Activated CD4-positive, alpha-beta T cell treated with anti-CD3 and anti-CD28 coated beads, Interleukin-2, amount 10 ng/mL, durations not matched to agents 7 days and 5 days (primary cell): ENCODE measurements around the gene SPDYE3. TPM values are rescaled to one million over a fixed set of nuclear protein-coding genes. Genes with fewer than 3 reads are reported as not detected.
A peak's percentile ranks its signal among the peaks of the same experiment; 100 is the strongest.
"Not testable (repeated sequence)": the region's sequence is repeated elsewhere in the genome, so short reads cannot be mapped to it uniquely, and the experiment has no call there.

Experiments
- CTCF ChIA-PET: fragments of 350-600 bp; sonication (Branson Sonifier 250); formaldehyde crosslinking; loops from one replicate; lab custom pipeline; 2021; ENCODE audit warnings: antibody characterized with exemption; lab: Charles Lee
- POLR2A ChIA-PET: fragments of 350-600 bp; sonication (Branson Sonifier 250); formaldehyde crosslinking; loops from one replicate; lab custom pipeline; 2021; ENCODE audit warnings: antibody characterized with exemption; lab: Charles Lee
- DNase-seq: peaks from one replicate; pipeline ENCODE4 v3.0.0-alpha.2; 2020
- H3K27ac Mint-ChIP-seq: one replicate; pipeline ENCODE4 v1.8.0; 2021; ENCODE audit warnings: mild to moderate bottlenecking, moderate library complexity, mixed read lengths
- H3K27me3 Mint-ChIP-seq: one replicate; pipeline ENCODE4 v1.8.0; 2021; ENCODE audit warnings: mixed read lengths
- H3K36me3 Mint-ChIP-seq: one replicate; pipeline ENCODE4 v1.8.0; 2021; ENCODE audit warnings: low read depth, mixed read lengths
- H3K4me1 Mint-ChIP-seq: one replicate; pipeline ENCODE4 v1.8.0; 2021; ENCODE audit warnings: mixed read lengths
- H3K4me3 Mint-ChIP-seq: one replicate; pipeline ENCODE4 v1.8.0; 2021; ENCODE audit warnings: mild to moderate bottlenecking, moderate library complexity, mixed read lengths
- H3K9me3 Mint-ChIP-seq: one replicate; pipeline ENCODE4 v1.8.0; 2021; ENCODE audit warnings: mixed read lengths
- total RNA-seq, 2 experiments: library from RNA; stranded (reverse); gene quantifications; one replicate each; pipeline ENCODE4 v1.2.3, GENCODE V29; 2021

Gene SPDYE3
- total RNA-seq, 2 experiments from 2014 or later = not detected

DNA sequence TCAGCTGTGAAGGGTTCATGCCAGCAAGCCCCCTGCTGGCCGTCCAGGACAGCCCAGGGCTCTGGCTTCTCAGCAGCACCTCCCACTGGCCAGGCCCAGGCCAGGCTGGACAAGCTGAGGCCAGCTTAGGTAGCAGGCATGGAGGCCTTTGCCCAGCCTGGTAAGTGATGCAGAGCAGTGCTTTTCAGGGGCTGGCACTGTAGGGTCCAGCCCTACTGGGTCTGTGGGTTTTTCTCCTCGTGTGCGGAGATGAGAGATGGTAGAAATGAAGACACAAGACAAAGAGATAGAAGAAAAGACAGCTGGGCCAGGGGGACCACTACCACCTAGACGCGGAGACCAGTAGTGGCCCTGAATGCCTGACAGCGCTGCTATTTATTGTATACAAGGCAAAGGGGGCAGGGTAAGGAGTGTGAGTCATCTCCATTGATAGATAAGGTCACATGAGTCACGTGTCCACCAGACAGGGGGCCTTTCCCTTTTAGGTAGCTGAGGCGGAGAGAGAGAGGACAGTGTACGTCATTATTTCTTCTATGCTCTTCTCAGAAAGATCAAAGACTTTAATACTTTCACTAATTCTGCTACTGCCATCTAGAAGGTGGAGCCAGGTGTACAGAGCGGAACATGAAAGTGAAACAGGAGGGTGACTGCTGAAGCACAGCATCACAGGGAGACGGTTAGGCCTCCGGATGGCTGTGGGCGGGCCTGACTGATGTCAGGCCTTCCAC, 37.2 kb downstream of the SPDYE3 start:
- peaks cover 40% of the 10 kb centered on the region for H3K4me1 Mint-ChIP-seq

DNA sequence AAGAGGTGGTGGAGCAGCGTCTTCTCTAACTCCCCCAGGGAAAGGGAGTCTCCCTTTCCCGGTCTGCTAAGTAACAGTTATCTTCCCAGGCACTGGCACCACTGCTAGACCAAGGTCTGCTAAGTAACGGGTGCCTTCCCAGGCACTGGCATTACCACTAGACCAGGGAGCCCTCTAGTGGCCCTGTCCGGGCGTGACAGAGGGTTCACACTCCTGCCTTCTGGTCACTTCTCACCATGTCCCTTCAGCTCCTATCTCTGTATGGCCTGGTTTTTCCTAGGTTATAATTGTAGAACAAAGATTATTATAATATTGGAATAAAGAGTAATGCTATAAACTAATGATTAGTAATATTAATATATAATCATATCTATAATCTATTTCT, 37.8 kb downstream of the SPDYE3 start:
- POLR2A ChIA-PET, H3K27me3 Mint-ChIP-seq, H3K9me3 Mint-ChIP-seq: not testable (repeated sequence)
- peaks cover 59% of the 10 kb centered on the region for H3K36me3 Mint-ChIP-seq
- H3K4me3 Mint-ChIP-seq = peak overlapping the region; percentile 26
- peak; percentile 73 for DNase-seq
- peak overlapping the region; percentile 90 for H3K27ac Mint-ChIP-seq
- CTCF ChIA-PET = interaction anchor here (0.6 to 2.8 kb wide), 12 partner anchors 14 to 219 kb away, joined by 3 to 12 read pairs (median 3); partner anchors contain the start of genes MBLAC1 and PPP1R35
- H3K4me1 Mint-ChIP-seq = peaks cover 38% of the 10 kb centered on the region

More for the DNA sequence above, 37.2 kb downstream of the SPDYE3 start:
- CTCF ChIA-PET = interaction anchor here (0.5 to 2.0 kb wide), 16 partner anchors 10 to 218 kb away, joined by 3 to 8 read pairs (median 3); partner anchors contain the start of genes MBLAC1 and PPP1R35
- H3K27me3 Mint-ChIP-seq, POLR2A ChIA-PET, H3K9me3 Mint-ChIP-seq: not testable (repeated sequence)
- H3K27ac Mint-ChIP-seq = peak overlapping the region; percentile 90
- DNase-seq = peak; percentile 90
- peak overlapping the region; percentile 26 for H3K4me3 Mint-ChIP-seq
- peaks cover 58% of the 10 kb centered on the region for H3K36me3 Mint-ChIP-seq

DNA sequence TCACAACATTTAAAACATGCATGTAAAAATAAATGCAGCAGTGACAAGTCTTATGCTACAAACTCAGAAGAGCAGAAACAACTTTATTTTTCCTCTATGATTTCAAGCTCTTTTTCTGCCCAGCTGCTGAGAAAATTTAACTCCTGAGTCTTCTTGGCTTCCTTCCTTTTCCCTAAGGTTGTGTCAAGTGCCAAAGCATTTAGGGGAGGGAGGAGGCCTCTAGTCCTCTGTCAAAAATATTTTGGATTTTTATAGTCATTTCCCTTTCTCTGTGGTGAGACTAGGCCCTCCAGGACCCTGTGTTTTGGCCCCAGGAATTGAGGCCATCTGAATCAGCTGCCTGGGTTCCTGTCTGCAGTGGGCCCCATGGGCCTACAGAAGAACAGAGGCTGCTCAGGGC, 39.4 kb downstream of the SPDYE3 start:
- peaks cover 65% of the 10 kb centered on the region for H3K36me3 Mint-ChIP-seq
- H3K9me3 Mint-ChIP-seq = no peaks in the 10 kb centered on the region
- no peaks in the 10 kb centered on the region for H3K27me3 Mint-ChIP-seq
- peaks cover 46% of the 10 kb centered on the region for H3K4me1 Mint-ChIP-seq
- no peak for DNase-seq
- ChIA-PET CTCF (interaction anchor here (0.8 to 2.8 kb wide), 7 partner anchors 25 to 216 kb away, joined by 3 to 12 read pairs (median 4); no protein-coding TSS in a partner anchor), POLR2A (no interaction called here)
- H3K27ac Mint-ChIP-seq = peak overlapping the region; percentile 36
- no peak overlapping the region for H3K4me3 Mint-ChIP-seq

DNA sequence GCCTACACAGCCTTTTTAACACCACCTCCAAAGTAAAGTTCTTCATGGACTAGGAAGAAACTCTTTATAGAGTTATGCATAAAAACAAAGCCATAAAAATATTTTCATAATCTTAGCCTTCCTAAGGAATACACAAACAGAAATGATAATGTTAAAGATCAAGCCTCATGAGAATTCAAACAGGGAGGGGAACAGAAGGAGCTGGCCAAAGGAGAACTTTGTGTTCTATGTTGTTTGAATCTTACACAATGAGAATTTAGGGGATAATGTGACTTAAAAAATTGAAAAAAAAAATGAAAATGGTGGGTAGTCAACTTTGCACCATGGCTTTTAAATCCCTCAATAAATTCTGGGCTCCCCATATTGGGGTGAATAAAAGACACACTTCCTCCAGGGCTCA, 41.3 kb downstream of the SPDYE3 start:
- peaks cover 56% of the 10 kb centered on the region for H3K36me3 Mint-ChIP-seq
- no peaks in the 10 kb centered on the region for H3K9me3 Mint-ChIP-seq
- POLR2A ChIA-PET = interaction anchor here (0.7 kb wide), 1 partner anchor 13 kb away, joined by 4 read pairs; no protein-coding TSS in a partner anchor
- H3K4me3 Mint-ChIP-seq = no peak overlapping the region
- CTCF ChIA-PET = interaction anchor here (0.7 to 1.2 kb wide), 2 partner anchors 217 to 233 kb away, joined by 3 to 4 read pairs; no protein-coding TSS in a partner anchor
- DNase-seq = no peak
- H3K27me3 Mint-ChIP-seq = no peaks in the 10 kb centered on the region
- peaks cover 45% of the 10 kb centered on the region for H3K4me1 Mint-ChIP-seq
- no peak overlapping the region for H3K27ac Mint-ChIP-seq

DNA sequence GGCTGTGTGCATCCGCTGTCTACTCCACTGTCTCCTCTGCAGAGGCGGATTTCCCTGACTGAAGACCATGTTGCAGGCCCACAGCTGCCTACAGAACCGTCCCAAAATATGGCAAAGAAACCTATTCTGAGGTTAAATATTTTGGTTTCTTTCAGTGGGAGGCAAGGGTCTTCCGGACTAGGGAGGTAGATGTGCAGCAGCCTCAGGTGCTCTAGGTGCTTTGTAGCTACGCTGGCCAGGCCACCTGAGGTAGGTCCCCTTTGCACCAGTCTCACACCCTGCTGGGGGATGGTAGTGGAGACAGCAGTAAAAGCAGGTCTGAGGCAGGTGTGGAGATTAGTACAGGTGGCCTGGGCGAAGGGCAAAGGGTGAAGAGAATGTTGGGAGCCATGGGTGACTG, 42.3 kb downstream of the SPDYE3 start:
- ChIA-PET CTCF (no interaction called here), POLR2A (no interaction called here)
- peaks cover 53% of the 10 kb centered on the region for H3K36me3 Mint-ChIP-seq
- no peaks in the 10 kb centered on the region for H3K9me3 Mint-ChIP-seq
- peaks cover 36% of the 10 kb centered on the region for H3K4me1 Mint-ChIP-seq
- DNase-seq = no peak
- H3K27me3 Mint-ChIP-seq = no peaks in the 10 kb centered on the region
- H3K27ac Mint-ChIP-seq = no peak overlapping the region
- H3K4me3 Mint-ChIP-seq = no peak overlapping the region

DNA sequence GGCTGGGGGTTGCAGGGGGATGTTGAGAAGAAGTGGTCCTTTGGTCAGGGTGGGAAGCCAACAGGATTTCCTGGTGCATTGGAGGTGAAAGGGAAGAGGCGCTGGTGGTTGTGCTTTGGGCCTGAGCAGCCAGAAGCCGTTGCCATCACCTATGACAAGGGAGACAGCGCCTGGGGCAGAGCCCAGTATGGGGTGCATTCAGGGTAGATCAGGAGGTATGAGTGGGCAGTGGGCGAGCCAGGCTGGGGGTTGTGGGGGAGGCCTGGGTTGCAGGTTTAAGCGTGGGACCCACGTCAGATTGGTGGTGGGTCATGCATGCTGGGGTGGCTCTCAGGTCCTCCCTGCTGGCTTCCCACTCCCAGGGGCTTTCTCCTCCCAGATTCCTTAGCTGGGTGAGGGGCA, 44.2 kb downstream of the SPDYE3 start:
- Mint-ChIP-seq H3K4me1 (peaks cover 27% of the 10 kb centered on the region), H3K27ac (peak overlapping the region; percentile 82), H3K36me3 (peaks cover 48% of the 10 kb centered on the region), H3K27me3 (no peaks in the 10 kb centered on the region), H3K4me3 (no peak overlapping the region), H3K9me3 (no peaks in the 10 kb centered on the region)
- no peak for DNase-seq
- ChIA-PET POLR2A (no interaction called here), CTCF (no interaction called here)

DNA sequence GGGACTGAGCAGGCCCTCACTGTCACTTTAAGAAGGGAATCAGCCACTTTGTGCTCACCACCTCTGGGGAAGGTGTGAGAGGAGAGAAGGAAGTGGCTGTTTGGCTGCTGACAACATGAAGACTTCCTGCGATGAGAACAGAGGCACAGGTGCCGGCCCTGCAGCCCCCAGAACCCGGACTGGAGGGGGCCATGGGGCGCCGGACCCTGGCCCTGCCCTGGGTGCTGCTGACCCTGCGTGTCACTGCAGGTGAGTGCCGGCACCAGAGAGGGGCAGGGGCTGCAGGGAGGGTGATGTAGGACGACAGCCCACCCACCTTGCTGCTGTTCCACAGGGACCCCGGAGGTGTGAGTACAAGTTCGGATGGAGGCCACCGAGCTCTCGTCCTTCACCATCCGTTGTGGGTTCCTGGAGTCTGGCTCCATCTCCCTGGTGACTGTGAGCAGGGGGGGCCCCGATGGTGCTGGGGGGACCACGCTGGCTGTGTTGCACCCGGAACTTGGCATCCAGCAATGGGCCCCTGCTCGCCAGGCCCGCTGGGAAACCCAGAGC, 44.8 kb downstream of the SPDYE3 start:
- peaks cover 43% of the 10 kb centered on the region for H3K36me3 Mint-ChIP-seq
- POLR2A ChIA-PET, CTCF ChIA-PET, H3K4me3 Mint-ChIP-seq, H3K27me3 Mint-ChIP-seq, H3K9me3 Mint-ChIP-seq, DNase-seq: not testable (repeated sequence)
- H3K4me1 Mint-ChIP-seq = peaks cover 27% of the 10 kb centered on the region
- peak overlapping the region; percentile 73 for H3K27ac Mint-ChIP-seq

DNA sequence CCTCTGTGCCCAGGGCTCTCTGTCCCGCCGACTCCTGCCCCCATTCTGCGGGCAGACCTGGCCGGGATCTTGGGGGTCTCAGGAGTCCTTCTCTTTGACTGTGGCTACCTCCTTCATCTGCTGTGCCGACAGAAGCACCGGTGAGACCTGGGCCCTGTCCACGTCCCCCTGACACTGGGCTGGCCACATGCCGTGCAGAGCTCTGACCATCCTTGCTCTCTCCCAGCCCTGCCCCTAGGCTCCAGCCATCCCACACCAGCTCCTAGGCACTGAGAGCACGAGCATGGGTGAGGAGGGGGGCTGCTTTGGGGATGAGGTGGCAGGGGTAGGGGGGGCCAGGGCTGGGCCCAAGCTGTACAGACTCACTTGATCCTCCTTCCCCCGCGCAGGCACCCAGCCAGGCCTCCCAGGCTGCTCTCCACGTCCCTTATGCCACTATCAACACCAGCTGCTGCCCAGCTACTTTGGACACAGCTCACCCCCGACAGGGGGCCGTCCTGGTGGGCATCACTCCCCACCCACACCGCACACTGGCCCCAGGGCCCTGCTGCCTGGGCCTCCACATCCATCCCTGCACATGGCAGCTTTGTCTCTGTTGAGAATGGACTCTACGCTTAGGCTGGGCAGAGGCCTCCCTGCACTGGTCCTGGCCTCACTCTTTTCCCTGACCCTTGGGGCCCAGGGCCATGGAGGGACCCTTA, 45.6 kb downstream of the SPDYE3 start:
- DNase-seq = no peak
- Mint-ChIP-seq H3K9me3 (no peaks in the 10 kb centered on the region), H3K27me3 (no peaks in the 10 kb centered on the region), H3K4me3 (no peak overlapping the region), H3K27ac (peak overlapping the region; percentile 75), H3K4me1 (peaks cover 27% of the 10 kb centered on the region), H3K36me3 (peaks cover 38% of the 10 kb centered on the region)
- CTCF ChIA-PET = interaction anchor here (0.6 kb wide), 1 partner anchor 367 kb away, joined by 3 read pairs; the partner anchor contains the start of gene EPO
- POLR2A ChIA-PET = no interaction called here

DNA sequence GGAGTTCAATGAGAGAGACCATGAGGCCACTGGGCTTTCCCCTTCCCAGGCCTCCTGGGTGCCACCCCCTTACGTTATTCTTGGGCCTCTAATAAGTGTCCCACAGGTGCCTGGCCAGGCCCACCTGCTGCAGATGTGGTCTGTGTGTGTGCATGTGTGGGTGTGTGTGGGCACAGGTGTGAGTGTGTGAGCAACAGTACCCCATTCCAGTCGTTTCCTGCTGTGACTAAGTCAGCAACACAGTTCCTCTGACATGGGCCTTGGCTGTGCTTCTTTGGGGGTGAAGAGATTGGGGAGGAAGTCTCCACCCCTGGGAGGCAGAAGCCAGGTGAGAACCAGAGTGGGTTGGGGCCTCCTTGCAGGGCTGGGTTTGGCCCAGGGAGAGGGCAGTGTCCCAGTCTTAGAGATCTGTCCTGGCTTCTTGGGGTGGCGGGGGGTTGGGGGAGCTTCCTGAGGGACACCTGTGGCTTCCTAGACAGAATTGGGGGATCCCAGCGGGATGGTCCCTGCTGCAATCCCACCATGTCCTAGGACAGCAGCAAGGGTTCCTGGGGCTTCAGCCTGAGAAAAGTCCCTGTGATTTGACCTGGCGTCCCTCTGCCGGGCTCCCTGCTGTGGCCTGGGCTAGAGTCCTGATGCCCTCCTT, 46.3 kb downstream of the SPDYE3 start:
- Mint-ChIP-seq H3K4me3 (no peak overlapping the region), H3K27me3 (no peaks in the 10 kb centered on the region), H3K4me1 (peaks cover 27% of the 10 kb centered on the region), H3K36me3 (peaks cover 37% of the 10 kb centered on the region), H3K27ac (peak overlapping the region; percentile 75), H3K9me3 (no peaks in the 10 kb centered on the region)
- CTCF ChIA-PET = interaction anchor here (0.6 kb wide), 1 partner anchor 191 kb away, joined by 3 read pairs; no protein-coding TSS in a partner anchor
- POLR2A ChIA-PET = no interaction called here
- no peak for DNase-seq

DNA sequence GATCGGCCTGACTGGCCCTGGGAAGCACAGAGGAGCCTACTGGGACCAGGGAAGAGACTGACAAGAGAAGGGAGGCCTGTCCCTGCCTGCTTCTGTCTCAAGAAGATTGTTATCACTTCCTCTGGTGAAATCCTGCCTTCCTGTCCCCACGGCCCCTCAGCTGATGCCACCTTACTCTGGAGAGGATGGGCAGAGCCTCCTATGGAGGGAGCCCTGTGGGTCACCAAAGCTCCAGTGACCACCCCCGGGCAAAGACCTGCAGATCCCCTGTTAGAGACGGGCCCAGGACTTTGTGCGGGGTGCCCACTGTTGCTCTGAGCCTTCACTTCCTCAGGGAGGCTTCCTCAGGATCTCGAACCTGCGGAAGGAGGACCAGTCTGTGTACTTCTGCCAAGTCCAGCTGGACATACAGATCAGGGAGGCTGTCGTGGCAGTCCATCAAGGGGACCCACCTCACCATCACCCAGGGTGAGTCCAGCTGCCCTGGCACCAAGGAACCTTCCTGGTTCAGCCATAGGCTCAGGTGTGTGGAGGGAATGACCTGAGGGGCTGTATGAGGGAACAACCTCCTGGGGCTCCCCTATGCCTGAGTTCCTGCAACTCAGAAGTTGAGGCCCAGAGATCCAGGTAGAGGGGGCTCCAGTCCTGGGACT, 49.0 kb downstream of the SPDYE3 start:
- POLR2A ChIA-PET = no interaction called here
- Mint-ChIP-seq H3K27me3 (no peaks in the 10 kb centered on the region), H3K4me3 (no peak overlapping the region), H3K4me1 (peaks cover 17% of the 10 kb centered on the region), H3K27ac (no peak overlapping the region), H3K9me3 (no peaks in the 10 kb centered on the region), H3K36me3 (peaks cover 31% of the 10 kb centered on the region)
- CTCF ChIA-PET = no interaction called here
- no peak for DNase-seq

DNA sequence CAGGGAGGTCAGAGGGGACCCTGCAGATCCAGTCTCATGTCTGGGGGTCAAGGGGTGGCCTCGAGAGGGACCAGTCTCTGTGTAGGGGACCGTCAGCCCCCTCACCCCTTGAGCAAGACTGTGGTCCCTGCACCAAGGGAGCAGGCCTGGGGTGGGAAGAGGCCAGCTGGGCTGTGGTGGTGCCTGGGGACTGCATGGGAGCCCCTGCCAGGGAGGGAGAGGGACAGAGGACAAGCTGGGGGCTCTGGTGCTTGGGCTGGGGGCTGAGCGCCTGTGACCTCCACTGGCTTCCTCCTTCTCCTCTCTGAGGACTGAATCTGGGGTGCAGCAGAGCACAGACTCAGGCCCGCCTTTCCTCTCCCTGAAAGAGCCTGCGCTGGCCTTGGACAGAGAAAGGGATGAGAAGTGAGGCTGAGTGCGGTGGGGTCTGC, 49.6 kb downstream of the SPDYE3 start:
- H3K27me3 Mint-ChIP-seq = no peaks in the 10 kb centered on the region
- CTCF ChIA-PET = no interaction called here
- H3K4me3 Mint-ChIP-seq = no peak overlapping the region
- no peak for DNase-seq
- peaks cover 13% of the 10 kb centered on the region for H3K4me1 Mint-ChIP-seq
- peaks cover 36% of the 10 kb centered on the region for H3K36me3 Mint-ChIP-seq
- no peaks in the 10 kb centered on the region for H3K9me3 Mint-ChIP-seq
- no peak overlapping the region for H3K27ac Mint-ChIP-seq
- POLR2A ChIA-PET = no interaction called here
